WI38 (cell line): ENCODE measurements around the gene PIK3R1.

Source experiments
- H3K4me3 ChIP-seq: 2 replicates; pipeline ENCODE4 v1.5.1; 2011; ENCODE audit warnings: low read depth, mild to moderate bottlenecking, control low read depth, low read length
- TF ChIP-seq, protein P1 (sequence below): IDR thresholded peaks from 2 replicates; pipeline ENCODE4 v1.5.1; 2012; ENCODE audit warnings: low read depth, mild to moderate bottlenecking, control low read depth, low read length

The PIK3R1 gene

GRCh38 chr5:68258531-68258930 lies 43.0 kb downstream of the PIK3R1 start:
- TF ChIP-seq, protein P1, sequence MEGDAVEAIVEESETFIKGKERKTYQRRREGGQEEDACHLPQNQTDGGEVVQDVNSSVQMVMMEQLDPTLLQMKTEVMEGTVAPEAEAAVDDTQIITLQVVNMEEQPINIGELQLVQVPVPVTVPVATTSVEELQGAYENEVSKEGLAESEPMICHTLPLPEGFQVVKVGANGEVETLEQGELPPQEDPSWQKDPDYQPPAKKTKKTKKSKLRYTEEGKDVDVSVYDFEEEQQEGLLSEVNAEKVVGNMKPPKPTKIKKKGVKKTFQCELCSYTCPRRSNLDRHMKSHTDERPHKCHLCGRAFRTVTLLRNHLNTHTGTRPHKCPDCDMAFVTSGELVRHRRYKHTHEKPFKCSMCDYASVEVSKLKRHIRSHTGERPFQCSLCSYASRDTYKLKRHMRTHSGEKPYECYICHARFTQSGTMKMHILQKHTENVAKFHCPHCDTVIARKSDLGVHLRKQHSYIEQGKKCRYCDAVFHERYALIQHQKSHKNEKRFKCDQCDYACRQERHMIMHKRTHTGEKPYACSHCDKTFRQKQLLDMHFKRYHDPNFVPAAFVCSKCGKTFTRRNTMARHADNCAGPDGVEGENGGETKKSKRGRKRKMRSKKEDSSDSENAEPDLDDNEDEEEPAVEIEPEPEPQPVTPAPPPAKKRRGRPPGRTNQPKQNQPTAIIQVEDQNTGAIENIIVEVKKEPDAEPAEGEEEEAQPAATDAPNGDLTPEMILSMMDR, result no peak
- H3K4me3 ChIP-seq, result no peak overlapping the region

GRCh38 chr5:68259700-68260099 lies 44.1 kb downstream of the PIK3R1 start:
- H3K4me3 ChIP-seq, result no peak overlapping the region
- TF ChIP-seq, protein P1, result no peak

DNA sequence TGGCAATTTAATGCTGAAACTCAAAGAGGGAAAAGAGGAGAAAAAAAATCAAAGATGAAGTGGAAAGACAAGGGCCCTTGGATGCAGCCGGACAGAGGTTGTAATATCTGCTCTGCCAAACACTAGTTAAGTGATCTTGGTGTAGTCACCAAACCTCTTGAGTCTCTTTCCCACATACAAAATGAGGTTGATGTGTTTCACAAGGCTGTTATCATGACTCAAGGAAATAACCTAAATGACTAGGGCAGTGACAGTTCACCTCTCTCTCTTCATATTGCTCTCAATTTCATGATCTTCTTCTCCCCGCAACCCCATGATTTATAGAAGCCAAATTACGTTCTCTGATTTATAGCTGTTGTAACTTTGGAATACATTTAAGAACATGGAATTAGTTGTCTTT lies 44.9 kb downstream of the PIK3R1 start:
- TF ChIP-seq, protein P1, result no peak
- H3K4me3 ChIP-seq, result no peak overlapping the region

GRCh38 chr5:68261169-68261568 lies 45.6 kb downstream of the PIK3R1 start:
- TF ChIP-seq, protein P1, result no peak
- no peak overlapping the region for H3K4me3 ChIP-seq

- H3K4me3 ChIP-seq, result no peak overlapping the region
- TF ChIP-seq, protein P1, result no peak
Observed at GRCh38 chr5:68261569-68262065, 46.1 kb downstream of the PIK3R1 start.

DNA sequence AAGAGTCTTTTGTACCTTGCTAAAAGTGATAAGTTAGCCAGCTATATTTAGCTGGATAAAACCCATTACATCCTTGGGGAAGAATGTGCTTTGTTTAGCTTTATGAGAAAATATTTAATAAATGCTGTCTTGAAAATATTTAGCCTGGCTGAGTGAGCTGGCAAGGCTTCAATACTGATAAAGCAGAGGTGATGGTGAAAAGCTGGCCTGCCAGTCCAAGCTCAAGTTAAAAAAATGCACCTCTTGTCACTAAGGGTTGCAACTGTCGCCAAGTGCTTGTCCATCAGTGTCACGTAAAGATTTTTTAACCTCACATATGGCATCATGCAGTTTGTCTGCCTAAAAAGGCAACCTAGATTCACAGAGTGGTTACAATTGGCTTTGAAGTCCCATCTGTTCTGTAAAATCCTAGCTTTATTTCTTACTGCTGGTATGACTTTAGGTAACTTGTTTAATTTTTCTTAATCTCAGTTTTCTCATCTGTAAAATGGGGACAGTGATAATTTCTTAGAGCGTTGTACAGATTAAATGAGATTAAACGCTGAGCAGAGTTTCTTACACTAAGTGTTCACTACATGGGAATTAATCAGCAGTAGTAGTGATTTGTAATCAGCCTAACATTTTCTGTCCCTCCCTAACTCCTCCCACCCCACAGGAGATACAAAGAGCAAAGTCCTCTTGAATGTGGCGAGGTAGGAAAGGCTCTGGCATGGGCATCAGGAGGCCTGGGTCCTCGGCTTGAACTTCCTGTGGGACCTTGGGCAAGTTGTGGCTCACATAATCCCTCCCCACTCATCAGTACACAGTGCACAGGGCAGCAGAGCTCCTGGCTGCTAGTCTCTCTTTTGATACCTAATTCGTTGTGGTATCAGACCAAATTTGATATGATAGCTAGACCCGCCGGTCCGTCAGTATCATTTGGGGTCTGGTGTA lies 48.7 kb downstream of the PIK3R1 start:
- no peak overlapping the region for H3K4me3 ChIP-seq
- TF ChIP-seq, protein P1, result no peak

GRCh38 chr5:68265347-68265746 lies 49.8 kb downstream of the PIK3R1 start:
- H3K4me3 ChIP-seq, result no peak overlapping the region
- TF ChIP-seq, protein P1, result no peak
